Liver (tissue), 9 donors: ENCODE measurements around the gene FCN1. TPM values are rescaled to one million over a fixed set of nuclear protein-coding genes. Genes with fewer than 3 reads are reported as not detected.

Experiments used
- DNase-seq: peaks from one replicate; pipeline ENCODE4 v3.0.0-alpha.2; 2017; ENCODE audit warnings: low spot score
- H3K27ac ChIP-seq, 2 donors: one replicate each; pipeline ENCODE4 v1.7.0; 2013; ENCODE audit warnings: inconsistent platforms in 2 of 2, low read length in 2 of 2, control low read depth in 1 of 2, low read depth in 1 of 2, mild to moderate bottlenecking in 1 of 2
- H3K27me3 ChIP-seq, 4 donors: one replicate each; pipeline versions ENCODE4 v1.6.1 to v1.7.0; 2013; ENCODE audit warnings: low read length in 3 of 4, inconsistent platforms in 1 of 4, mild to moderate bottlenecking in 1 of 4, moderate library complexity in 1 of 4; ENCODE audit not compliant: control insufficient read depth in 4 of 4, insufficient read depth in 4 of 4
- H3K36me3 ChIP-seq, 4 donors: one replicate each; pipeline versions ENCODE4 v1.6.1 to v1.7.0; 2013; ENCODE audit warnings: low read length in 3 of 4, mild to moderate bottlenecking in 3 of 4, low read depth in 1 of 4, moderate library complexity in 1 of 4; ENCODE audit not compliant: control insufficient read depth in 4 of 4, insufficient read depth in 3 of 4
- H3K4me1 ChIP-seq, 4 donors: one replicate each; pipeline versions ENCODE4 v1.6.1 to v1.7.0; 2013; ENCODE audit warnings: low read length in 3 of 4, mild to moderate bottlenecking in 3 of 4, moderate library complexity in 1 of 4; ENCODE audit not compliant: control insufficient read depth in 4 of 4, insufficient read depth in 4 of 4
- H3K4me3 ChIP-seq, 3 donors: one replicate each; pipeline versions ENCODE4 v1.6.1 to v1.7.0; 2013; ENCODE audit warnings: low read length in 3 of 3, control low read depth in 1 of 3, low read depth in 1 of 3, mild to moderate bottlenecking in 1 of 3
- H3K9ac ChIP-seq, 2 donors: one replicate each; pipeline ENCODE4 v1.7.0; 2013; ENCODE audit warnings: low read length in 2 of 2, mild to moderate bottlenecking in 2 of 2, moderate library complexity in 2 of 2, control low read depth in 1 of 2, low read depth in 1 of 2
- H3K9me3 ChIP-seq, 4 donors: one replicate each; pipeline versions ENCODE4 v1.6.1 to v1.7.0; 2013; ENCODE audit warnings: low read length in 3 of 4; ENCODE audit not compliant: control insufficient read depth in 4 of 4
- CTCF ChIP-seq: fragments of 150-350 bp; IDR thresholded peaks from 2 replicates; pipeline ENCODE4 v1.5.1; 2017; ENCODE audit warnings: improper control_type of control experiment, low read depth, low read length; ENCODE audit not compliant: missing input control
- GABPA ChIP-seq, 2 donors: IDR thresholded peaks in 1 of 2; conservative IDR thresholded peaks in 1 of 2; 2 replicates each; pipeline ENCODE4 v1.6.1; 2016; ENCODE audit warnings: antibody characterized with exemption in 2 of 2, mild to moderate bottlenecking in 1 of 2, moderate library complexity in 1 of 2
- JUND ChIP-seq, 2 donors: IDR thresholded peaks; 2 replicates each; pipeline ENCODE4 v1.6.1; 2016; ENCODE audit warnings: antibody characterized with exemption in 2 of 2
- NR2F2 ChIP-seq: IDR thresholded peaks from 2 replicates; pipeline ENCODE4 v1.6.1; 2016; ENCODE audit warnings: antibody characterized with exemption
- RAD21 ChIP-seq, 2 donors: IDR thresholded peaks; 2 replicates each; pipeline ENCODE4 v1.6.1; 2016; ENCODE audit warnings: antibody characterized with exemption in 2 of 2, mild to moderate bottlenecking in 2 of 2
- SP1 ChIP-seq: IDR thresholded peaks from 2 replicates; pipeline ENCODE4 v1.6.1; 2018; ENCODE audit warnings: antibody characterized with exemption, mild to moderate bottlenecking
- TAF1 ChIP-seq: conservative IDR thresholded peaks from 2 replicates; pipeline ENCODE4 v1.6.1; 2016; ENCODE audit warnings: antibody characterized with exemption, mild to moderate bottlenecking
- YY1 ChIP-seq: IDR thresholded peaks from 2 replicates; pipeline ENCODE4 v1.6.1; 2016; ENCODE audit warnings: antibody characterized with exemption, mild to moderate bottlenecking
- ZBTB33 ChIP-seq: IDR thresholded peaks from 2 replicates; pipeline ENCODE4 v1.6.1; 2016; ENCODE audit warnings: antibody characterized with exemption
- WGBS: extraction: QIAGEN DNeasy Blood & Tissue Kit; methylation state at CpG from one replicate; pipeline ENCODE4 v1.1.7; 2013; 5-methylcytosine and 5-hydroxymethylcytosine counted together
- polyA plus RNA-seq, 2 donors: library from polyadenylated mRNA; stranded (reverse) in 1 of 2; unstranded in 1 of 2; fragments of 200-250 nt in 1 of 2; fragments of >200 nt in 1 of 2; fragmentation: Nextera tagmentation in 1 of 2; extraction: Ambion mirVana in 1 of 2; gene quantifications; one replicate each; pipeline versions ENCODE4 v1.2.1 to v1.2.3, GENCODE V29; 2013 to 2015
- total RNA-seq, 2 donors: library from RNA; depleted of rRNA; stranded (reverse); fragments of >200 nt; gene quantifications; one replicate each; pipeline ENCODE4 v1.2.3, GENCODE V29; 2014
- TF ChIP-seq, protein P1 (sequence below): IDR thresholded peaks from 2 replicates; pipeline ENCODE4 v1.6.1; 2016; ENCODE audit warnings: antibody characterized with exemption
- TF ChIP-seq, protein P2 (sequence below): IDR thresholded peaks from 2 replicates; pipeline ENCODE4 v1.6.1; 2016; ENCODE audit warnings: antibody characterized with exemption, mild to moderate bottlenecking
- TF ChIP-seq, protein P3 (sequence below): IDR thresholded peaks from 2 replicates; pipeline ENCODE4 v1.6.1; 2016; ENCODE audit warnings: antibody characterized with exemption
- donor health status: healthy.
- donor health status: healthy.
- donor health status: healthy.
- donor health status: healthy.
- donor health status: healthy.

Gene FCN1
- total and polyA plus RNA-seq, 4 donors = 0.97 to 15.0 (median 5.4) TPM

DNA sequence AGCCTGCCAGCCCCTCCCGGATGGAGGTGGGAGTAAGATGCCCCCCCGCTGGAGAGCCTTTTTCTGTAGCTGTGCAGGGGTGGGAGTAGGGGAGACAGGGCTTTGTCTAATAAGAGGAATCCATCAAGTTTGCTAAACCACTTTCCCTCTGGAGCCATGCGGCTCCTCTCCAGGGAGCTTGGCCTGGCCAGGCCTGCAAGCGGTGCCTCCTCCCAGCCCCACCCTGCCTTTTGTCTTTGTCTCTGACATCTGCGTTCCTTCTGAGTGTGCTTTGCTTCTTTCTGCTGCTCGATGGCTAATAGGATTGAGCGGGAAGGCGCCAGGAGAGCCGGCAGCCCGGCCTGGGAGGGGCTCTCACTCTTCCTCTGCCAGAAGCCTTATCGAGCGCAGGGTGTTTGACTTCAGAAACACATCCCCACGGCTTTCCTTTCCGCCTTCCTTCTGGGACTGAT is 26.7 kb upstream of the FCN1 start:
- Histone ChIP-seq H3K4me1 (no peaks in the 10 kb centered on the region), H3K27me3 (no peaks in the 10 kb centered on the region), H3K36me3 (no peaks in the 10 kb centered on the region), H3K9me3 (no peaks in the 10 kb centered on the region), H3K9ac (no peak overlapping the region), H3K4me3 (no peak overlapping the region), H3K27ac (no peak overlapping the region)
- 32% methylated on average over 14 of the region's 14 CpGs for WGBS
- TF ChIP-seq NR2F2 (no peak), CTCF (no peak)
- DNase-seq = no peak

DNA sequence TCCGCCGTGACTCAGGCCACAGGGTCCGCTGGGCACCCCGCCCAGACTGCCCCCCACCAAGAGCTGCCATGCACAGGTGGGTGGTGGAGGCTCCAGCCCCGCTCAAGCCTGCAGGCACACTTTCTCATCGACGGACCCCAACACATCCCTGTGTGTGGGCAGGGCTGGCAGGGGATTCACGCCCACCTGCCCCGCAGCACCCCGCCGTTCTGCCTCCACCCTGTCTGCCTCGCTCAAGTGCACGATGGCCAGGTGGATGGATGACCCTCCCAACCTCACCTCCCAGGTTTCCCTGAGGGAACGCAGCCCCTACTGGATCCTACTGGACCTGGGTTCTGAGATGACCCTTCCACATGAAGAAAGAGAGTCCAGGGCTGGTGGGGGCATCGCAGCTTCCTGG is 26.1 kb upstream of the FCN1 start:
- 82% methylated on average over 15 of the region's 15 CpGs for WGBS
- Histone ChIP-seq H3K4me1 (no peaks in the 10 kb centered on the region), H3K27ac (no peak overlapping the region), H3K4me3 (no peak overlapping the region), H3K27me3 (no peaks in the 10 kb centered on the region), H3K36me3 (no peaks in the 10 kb centered on the region), H3K9me3 (no peaks in the 10 kb centered on the region), H3K9ac (no peak overlapping the region)
- no peak for DNase-seq
- TF ChIP-seq, protein P1, sequence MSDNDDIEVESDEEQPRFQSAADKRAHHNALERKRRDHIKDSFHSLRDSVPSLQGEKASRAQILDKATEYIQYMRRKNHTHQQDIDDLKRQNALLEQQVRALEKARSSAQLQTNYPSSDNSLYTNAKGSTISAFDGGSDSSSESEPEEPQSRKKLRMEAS = no peak
- TF ChIP-seq, protein P2, sequence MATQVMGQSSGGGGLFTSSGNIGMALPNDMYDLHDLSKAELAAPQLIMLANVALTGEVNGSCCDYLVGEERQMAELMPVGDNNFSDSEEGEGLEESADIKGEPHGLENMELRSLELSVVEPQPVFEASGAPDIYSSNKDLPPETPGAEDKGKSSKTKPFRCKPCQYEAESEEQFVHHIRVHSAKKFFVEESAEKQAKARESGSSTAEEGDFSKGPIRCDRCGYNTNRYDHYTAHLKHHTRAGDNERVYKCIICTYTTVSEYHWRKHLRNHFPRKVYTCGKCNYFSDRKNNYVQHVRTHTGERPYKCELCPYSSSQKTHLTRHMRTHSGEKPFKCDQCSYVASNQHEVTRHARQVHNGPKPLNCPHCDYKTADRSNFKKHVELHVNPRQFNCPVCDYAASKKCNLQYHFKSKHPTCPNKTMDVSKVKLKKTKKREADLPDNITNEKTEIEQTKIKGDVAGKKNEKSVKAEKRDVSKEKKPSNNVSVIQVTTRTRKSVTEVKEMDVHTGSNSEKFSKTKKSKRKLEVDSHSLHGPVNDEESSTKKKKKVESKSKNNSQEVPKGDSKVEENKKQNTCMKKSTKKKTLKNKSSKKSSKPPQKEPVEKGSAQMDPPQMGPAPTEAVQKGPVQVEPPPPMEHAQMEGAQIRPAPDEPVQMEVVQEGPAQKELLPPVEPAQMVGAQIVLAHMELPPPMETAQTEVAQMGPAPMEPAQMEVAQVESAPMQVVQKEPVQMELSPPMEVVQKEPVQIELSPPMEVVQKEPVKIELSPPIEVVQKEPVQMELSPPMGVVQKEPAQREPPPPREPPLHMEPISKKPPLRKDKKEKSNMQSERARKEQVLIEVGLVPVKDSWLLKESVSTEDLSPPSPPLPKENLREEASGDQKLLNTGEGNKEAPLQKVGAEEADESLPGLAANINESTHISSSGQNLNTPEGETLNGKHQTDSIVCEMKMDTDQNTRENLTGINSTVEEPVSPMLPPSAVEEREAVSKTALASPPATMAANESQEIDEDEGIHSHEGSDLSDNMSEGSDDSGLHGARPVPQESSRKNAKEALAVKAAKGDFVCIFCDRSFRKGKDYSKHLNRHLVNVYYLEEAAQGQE = no peak
- TF ChIP-seq GABPA (IDR thresholded peaks at IDR 0.05 in 1 of 2, conservative IDR thresholded peaks at IDR 0.05 in 1 of 2) (no peak), CTCF (no peak), ZBTB33 (no peak), SP1 (no peak), JUND (IDR thresholded peaks at IDR 0.05) (no peak), NR2F2 (no peak), TAF1 (no peak), YY1 (no peak), RAD21 (IDR thresholded peaks at IDR 0.05) (no peak)
- TF ChIP-seq, protein P3, sequence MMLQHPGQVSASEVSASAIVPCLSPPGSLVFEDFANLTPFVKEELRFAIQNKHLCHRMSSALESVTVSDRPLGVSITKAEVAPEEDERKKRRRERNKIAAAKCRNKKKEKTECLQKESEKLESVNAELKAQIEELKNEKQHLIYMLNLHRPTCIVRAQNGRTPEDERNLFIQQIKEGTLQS = no peak
